SK-N-SH treated with all-trans-retinoic acid at 6 μM for 48 hours (cell line): ENCODE data around the gene MUC5B.

Source experiments
- CSDC2 ChIP-seq: fragments of 250-450 bp; sonication (Bioruptor Pico); IDR thresholded peaks from 2 replicates; pipeline ENCODE4 v1.5.0; 2020; ENCODE audit warnings: mild to moderate bottlenecking, moderate library complexity
- OSR1 ChIP-seq: fragments of 250-450 bp; sonication (Bioruptor Pico); IDR thresholded peaks from 2 replicates; pipeline ENCODE4 v1.8.0; 2022; ENCODE audit warnings: moderate library complexity, mild to moderate bottlenecking, inconsistent platforms
- PATZ1 ChIP-seq: fragments of 250-450 bp; sonication (Bioruptor Pico); IDR thresholded peaks from 2 replicates; pipeline ENCODE4 v1.8.0; 2020; ENCODE audit warnings: mild to moderate bottlenecking, moderate library complexity, borderline replicate concordance
- PPARA ChIP-seq: fragments of 250-450 bp; sonication (Bioruptor Pico); IDR thresholded peaks from 2 replicates; pipeline ENCODE4 v1.5.0; 2020; ENCODE audit warnings: mild to moderate bottlenecking, borderline replicate concordance
- RARB ChIP-seq: fragments of 250-450 bp; sonication (Bioruptor Pico); IDR thresholded peaks from 2 replicates; pipeline ENCODE4 v1.8.0; 2021; ENCODE audit warnings: mild to moderate bottlenecking, moderate library complexity
- ZFP3 ChIP-seq: fragments of 250-450 bp; sonication (Bioruptor Pico); IDR thresholded peaks from 2 replicates; pipeline ENCODE4 v1.5.0; 2020; ENCODE audit warnings: mild to moderate bottlenecking, moderate library complexity
- ZNF8 ChIP-seq: fragments of 450-650 bp; formaldehyde crosslinking; IDR thresholded peaks from 2 replicates; pipeline ENCODE4 v1.5.0; 2020; ENCODE audit warnings: mild to moderate bottlenecking, moderate library complexity

- TF ChIP-seq PPARA (CRISPR knock-in tag) (no peak), ZFP3 (CRISPR knock-in tag) (no peak), CSDC2 (CRISPR knock-in tag) (no peak), PATZ1 (CRISPR knock-in tag) (no peak), OSR1 (CRISPR knock-in tag) (no peak), RARB (no peak), ZNF8 (no peak)
Measured at GRCh38 chr11:1295086-1295485, 72.2 kb downstream of the MUC5B start.
